ENCODE data around the gene YBEY.

YBEY gene

DNA sequence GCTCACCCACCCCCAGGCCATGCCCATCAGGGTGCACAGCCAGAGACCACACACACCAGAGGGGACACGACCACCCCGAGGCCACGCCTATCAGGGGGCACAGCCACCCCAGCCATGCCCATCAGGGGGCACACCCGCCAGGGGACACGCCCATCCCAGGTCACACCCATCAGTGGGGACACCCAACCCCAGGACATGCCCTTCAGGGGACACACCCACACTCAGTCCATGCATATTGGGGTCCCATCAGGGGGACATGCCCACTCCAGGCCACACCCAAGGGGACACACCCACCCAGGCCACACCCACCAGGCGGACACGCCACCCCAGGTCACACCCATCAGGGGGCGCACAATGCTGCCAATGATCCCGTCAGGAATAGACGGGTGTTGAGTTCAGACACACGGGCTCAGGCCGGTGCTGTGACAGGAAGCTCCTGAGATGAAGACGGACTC lies 21.4 kb upstream of the YBEY start:
- DNase-seq, result no peak

DNA sequence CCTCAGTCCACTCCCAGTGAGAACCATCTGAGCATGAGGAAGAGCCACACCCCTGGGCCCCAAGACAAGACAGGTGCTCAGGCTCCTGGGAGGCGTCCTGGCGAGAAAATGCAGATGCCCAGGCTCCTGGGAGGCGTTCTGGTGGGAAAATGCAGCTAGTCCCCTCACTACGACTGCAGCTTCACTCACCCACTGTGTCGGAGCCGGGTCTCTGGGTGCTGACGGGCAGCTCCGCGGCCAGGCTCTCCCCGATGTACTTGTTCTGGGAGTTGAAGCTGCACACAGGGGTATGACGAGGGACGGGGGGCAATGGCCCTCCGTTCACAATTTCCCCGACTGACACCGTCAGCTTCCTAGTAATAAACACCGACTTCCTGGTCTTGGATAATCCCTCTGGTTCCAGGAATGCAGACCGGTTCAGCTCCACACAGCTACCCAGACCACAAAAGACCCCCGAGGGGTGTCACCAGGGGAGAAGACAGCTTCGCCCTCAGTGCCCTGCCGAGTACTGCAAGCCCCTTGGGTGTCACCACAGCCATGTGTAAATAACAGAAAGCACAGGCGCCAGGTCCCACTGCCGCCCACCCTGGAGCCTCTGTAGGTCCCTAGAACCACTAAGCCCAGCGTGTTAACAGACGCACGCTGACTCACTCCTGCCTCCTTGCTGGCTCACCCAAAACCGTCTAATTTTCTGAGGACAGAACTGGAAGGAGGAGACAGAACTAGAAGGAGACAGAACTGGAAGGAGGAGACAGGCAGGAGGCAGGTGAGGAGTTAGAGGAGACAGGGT lies 20.2 kb upstream of the YBEY start:
- no peak for DNase-seq

DNA sequence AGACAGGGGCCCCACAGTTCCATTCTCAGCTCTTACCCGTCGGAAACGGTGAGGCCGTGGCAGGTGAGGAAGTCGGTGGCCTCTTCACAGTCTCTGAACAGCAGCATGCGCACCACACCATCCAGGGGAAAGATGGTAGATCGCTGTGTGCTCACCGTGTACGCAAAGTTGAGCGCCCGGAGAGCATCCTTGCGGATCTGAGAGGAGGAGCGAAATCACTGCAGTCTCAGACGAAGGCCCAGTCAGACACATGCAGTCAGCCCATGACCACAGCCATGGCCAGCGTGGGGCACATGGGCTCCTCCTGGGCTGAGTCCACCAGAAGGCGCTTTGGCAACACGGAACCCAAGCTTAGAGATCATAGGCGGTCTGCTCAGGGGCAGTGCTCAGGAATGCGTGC lies 19.2 kb upstream of the YBEY start:
- DNase-seq, result no peak

- DNase-seq, result no peak
Observed at GRCh38 chr21:46268371-46268770, 17.8 kb upstream of the YBEY start.

DNA sequence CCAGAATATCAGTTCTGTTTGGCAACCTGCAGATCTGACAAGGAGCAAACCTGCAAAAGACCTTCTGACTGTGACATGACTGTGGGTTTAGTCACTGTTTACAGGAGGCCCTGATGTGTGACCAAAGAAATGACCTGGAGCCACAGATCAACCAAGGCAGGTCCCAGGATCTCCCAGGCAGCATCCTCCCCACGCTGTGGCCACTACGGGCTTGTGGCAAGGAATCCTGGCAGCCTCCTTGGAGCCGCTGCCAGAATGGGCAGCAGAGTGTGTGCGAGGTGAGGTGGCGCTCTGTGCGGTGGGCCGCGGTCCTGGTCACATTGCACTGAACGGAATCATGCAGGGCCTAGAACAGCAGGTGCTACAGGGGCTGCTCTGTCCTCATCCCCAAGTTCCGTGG lies 16.7 kb upstream of the YBEY start:
- no peak for DNase-seq

- DNase-seq, result no peak
Observed at GRCh38 chr21:46273341-46273740, 12.8 kb upstream of the YBEY start.

DNA sequence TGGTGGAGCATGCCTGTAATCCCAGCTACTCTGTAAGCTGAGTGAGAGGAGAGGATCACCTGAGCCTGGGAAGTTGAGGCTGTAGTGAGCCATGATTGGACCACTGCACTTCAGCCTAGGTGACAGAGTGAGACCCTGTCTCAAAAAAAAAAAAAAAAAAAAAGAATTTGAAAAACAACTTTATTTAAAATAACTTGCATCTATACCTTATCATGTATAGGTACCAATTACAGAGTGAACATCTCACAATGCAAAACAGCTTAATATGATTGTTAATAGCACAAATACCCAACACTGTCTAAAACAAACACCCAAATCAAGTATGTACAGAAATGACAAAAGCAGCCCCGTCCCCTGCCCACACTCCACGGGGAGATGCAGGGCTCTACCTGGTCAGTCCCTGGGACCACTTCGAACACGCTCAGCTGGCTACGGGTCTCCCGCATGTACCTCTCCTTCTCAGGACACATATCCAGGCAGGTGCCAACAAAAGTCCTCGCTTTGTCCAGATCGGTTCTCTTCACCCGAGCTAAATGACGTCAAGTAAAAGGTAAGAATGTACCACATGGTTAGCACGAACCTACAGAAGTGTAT lies 11.2 kb upstream of the YBEY start:
- no peak for DNase-seq

DNA sequence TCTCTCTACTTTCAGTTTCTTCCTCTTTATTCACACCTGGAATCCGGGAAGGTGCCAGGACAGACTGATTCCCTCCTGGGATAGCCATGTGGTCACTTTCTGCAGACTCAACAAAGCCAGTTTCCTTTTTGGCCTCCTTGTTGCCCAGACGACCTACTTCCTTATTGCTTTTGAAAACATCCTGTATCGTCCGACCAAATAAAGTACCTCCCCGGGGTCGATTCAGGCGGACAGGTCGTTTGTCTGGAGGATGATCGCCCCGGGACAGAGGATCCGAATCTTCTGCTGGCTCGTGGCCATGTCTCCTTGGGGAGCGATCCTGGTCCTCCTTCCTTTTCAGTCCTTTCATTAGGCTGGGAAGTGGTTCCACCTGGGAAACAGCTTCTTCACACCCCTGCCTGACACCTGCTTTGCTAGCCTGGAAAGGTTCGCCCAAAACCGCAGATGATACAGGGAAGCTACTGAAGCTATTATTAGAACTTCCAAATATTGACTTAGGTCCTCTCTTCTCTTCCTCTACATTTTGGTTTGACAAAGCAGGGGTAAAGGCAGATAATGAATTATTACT lies 2.0 kb upstream of the YBEY start:
- DNase-seq, result no peak

DNA sequence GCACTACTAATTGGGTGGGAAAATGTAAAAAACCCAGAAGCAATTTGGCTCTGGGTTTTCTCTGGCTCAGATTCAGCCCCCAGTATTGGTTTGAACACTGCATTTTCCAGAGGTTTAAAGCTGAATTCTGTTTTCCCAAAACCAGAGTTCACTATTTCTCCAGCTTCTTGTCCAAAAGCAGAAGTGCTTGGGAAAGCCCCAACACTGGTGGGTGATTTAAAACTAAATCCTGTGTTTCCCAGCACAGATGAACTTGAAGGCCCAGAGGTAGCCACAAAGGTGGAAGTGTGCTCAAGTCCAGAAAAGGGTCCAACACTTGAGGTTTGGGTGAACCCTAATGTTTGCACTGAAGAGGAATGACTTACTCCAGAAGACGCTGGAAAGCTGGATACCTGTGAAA lies 1.4 kb upstream of the YBEY start:
- DNase-seq, result no peak

DNA sequence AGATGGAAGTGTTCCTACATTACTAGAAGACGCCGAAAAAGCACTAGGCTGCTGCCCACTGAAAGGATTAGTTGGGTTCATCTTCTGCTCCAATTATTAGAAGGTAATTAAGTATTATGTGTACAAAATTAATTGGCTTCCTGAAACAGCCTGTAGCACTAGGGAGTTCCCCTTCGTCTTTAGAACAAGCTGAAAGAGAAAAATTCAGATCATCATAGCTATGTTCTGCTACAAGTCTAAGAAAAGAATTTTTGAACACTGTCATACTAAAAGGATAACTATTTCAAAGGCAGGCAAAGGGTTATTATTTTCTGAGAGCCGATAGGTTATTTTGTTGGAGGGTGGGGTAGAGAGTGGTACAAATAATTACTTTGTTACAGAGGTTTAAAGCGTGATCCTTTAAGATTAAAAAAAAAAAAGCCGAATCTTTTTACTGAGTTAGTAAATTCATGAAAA lies 908 bp upstream of the YBEY start, which contains the start of gene MCM3AP:
Gene MCM3AP (minus strand): TSS at position 406 of the 456 bp plus-strand sequence. CDS start 325 bp downstream, at position 81.
- no peak for DNase-seq

DNA sequence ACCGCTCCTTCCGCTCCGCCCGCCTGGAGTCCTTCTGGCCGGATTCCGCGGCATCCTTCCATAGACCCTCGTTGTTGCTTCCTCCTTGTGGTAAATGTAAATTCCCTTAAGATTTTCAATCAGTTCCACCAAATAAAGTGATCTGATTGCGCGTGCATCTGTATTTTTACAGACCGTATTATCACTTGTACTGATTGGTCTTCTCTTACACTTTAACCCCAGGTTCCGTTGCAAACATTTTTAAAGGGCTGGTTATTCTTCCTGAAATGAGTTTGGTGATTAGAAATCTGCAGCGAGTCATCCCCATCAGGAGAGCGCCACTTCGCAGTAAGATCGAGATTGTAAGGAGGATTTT lies 483 bp downstream of the YBEY start:
- DNase-seq, result no peak

DNA sequence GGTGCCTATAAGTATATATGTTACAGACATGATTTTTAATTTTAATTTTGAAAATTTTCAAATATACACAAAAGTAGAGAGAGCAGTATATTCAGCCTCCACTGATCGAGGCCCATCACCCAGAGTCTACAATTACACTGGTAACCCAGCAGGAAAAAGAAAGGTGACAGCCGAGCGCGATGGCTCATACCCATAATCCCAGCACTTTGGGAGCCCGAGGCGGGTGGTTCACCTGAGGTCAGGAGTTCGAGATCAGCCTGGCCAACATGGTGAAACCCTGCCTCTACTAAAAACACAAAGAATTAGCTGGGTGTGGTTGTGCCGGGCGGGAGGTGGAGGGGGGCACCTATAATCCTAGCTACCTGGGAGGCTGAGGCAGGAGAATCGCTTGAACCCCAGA lies 1.4 kb downstream of the YBEY start:
- DNase-seq, result no peak

GRCh38 chr21:46289655-46290179 lies 3.6 kb downstream of the YBEY start:
- no peak for DNase-seq

GRCh38 chr21:46291561-46291960 lies 5.4 kb downstream of the YBEY start:
- no peak for DNase-seq

- DNase-seq, result peak; percentile 76
Observed at GRCh38 chr21:46294647-46295176, 8.6 kb downstream of the YBEY start.

- peak; percentile 88 for DNase-seq
Observed at GRCh38 chr21:46295177-46295770, 9.1 kb downstream of the YBEY start.

GRCh38 chr21:46295996-46296752 lies 10.0 kb downstream of the YBEY start:
- peak; percentile 91 for DNase-seq

- DNase-seq, result peak; percentile 28
Observed at GRCh38 chr21:46297338-46298271, 11.5 kb downstream of the YBEY start.

DNA sequence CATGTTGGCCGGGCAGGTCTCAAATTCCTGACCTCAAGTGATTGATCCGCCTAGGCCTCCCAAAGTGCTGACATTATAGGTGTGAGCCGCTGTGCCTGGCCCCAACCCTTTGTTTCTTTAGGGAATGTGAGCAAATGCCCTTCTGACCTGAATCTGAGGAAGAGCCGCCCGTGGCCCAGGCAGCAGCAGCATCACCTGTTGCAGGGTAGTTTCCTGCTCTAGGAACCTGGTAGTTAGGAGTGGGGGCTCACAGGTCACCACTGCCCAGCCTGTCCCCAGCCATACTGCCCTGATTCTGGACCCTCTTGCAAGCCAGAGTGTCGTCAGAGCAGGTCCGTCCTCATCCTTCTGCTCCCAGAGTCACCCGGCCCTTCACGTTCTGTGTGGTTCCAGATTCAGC lies 13.0 kb downstream of the YBEY start:
- no peak for DNase-seq

- no peak for DNase-seq
Observed at GRCh38 chr21:46301759-46302158, 15.6 kb downstream of the YBEY start.

GRCh38 chr21:46304437-46304836 lies 18.3 kb downstream of the YBEY start:
- DNase-seq, result no peak
